HG02885 (cell line): ENCODE measurements around the gene FBXL7.

Experiments used
- ATAC-seq: cut with Tn5 transposase; IDR thresholded peaks from one replicate; pipeline ENCODE4 v1.9.1; 2021; ENCODE audit warnings: mild to moderate bottlenecking; ENCODE audit not compliant: unreplicated experiment, poor library complexity

FBXL7 gene

GRCh38 chr5:15535938-15536337, 36.0 kb downstream of the FBXL7 start:
- no peak for ATAC-seq

DNA sequence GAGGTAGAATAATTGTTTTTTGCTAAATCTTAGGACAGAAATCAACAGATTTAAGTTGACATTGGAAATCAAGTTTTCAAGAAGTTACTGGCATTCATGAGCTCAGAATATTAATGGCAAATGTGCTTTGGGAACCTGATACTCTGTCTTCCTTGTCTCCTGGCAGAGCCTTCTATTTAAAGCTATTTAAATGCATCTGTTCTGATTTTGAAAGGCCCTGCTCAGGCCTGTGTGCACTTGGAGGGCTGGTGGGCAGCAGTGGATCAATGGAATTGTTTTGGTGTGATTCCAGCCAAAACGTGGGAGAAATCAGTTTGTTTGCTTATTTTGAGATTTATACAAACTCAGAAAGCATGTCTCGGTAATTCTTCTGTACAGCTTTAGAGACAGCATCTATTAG, 38.5 kb downstream of the FBXL7 start:
- no peak for ATAC-seq

DNA sequence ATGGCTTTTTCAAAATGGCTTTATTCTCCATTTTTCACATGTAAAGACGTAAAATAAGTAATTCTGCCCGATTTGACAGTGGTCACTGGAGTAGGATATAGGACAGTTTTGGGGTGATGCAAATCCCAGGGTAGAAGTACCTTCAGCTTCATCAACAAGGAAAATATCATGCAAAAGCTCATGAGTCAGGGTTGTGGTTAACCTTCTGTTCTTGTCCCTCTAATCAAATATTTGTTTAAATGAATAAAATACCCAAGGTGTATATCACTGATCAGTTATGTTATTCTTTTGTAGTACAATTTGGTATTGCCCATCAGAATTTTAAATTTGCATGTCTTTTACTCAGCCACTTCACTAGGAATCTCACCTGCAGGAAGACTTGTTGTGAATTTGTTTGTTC, 40.0 kb downstream of the FBXL7 start:
- ATAC-seq, result no peak

- no peak for ATAC-seq
Measured at GRCh38 chr5:15544039-15544438, 44.1 kb downstream of the FBXL7 start.

DNA sequence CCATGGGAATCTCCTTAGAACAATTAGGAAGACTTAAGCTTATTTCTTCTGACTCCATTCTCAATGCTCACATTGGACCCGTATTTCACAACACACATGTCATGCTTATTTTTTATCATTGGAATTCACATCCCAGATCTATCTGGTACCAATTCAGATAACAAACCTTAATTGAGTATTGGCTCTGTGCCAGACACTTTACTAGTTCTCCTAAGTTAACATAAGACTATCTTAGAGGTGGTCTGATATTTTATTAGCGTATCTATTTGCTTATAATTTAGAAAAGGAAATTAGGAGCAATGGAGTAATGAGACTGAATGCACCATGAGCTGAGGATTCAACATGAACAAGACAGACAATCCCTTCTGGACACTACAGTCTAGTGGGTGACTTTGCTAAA, 45.1 kb downstream of the FBXL7 start:
- ATAC-seq, result no peak

GRCh38 chr5:15547261-15547839, 47.4 kb downstream of the FBXL7 start:
- no peak for ATAC-seq

- no peak for ATAC-seq
Measured at GRCh38 chr5:15549961-15550360, 50.0 kb downstream of the FBXL7 start.

DNA sequence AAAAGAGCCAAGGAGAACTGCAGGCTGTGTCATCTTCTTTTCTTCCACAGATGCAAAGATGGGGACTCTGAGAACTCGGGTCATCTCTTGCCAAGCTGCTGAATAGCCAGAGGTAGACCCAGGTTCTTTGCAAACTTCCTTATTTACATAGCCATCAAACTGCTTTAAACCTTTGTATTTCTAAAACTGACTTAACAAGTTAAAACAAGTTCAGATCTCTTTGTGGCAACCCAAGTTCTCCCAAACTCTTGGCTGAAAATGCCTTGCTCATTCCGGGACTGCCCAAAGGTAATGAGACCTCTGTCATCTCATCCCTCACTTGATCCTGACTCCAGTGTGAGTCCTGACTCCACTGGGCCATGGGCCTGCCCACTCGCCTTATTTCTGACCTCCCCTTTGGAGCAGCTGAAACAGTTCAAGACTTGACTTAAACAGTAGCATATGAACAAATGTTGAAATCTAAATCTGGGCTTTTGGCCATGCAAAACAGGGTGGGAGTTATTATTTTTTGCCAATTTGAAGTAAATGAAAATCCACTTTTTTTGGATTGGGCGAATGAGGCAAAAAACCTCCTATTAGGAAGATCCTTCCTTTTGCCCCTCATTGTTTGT, 50.6 kb downstream of the FBXL7 start:
- ATAC-seq, result no peak

DNA sequence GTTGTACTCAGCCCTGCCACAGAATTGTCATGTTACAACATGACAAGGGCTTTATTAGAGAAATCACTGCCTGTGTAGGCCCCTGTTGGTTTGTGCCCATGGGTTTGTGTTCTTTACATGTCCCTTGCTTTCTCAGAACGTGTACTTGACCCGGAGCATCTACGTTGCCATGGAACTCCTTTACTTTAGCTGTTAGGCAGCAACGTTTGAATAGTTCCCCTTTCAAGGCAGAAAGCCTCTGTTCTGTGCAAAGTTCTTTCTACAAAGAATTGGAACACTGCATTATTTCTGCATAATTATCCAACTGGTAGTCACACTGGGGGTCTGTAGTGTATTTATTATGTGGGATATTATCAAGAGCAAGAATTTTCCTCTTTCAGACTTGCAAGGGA, 51.1 kb downstream of the FBXL7 start:
- ATAC-seq, result no peak

DNA sequence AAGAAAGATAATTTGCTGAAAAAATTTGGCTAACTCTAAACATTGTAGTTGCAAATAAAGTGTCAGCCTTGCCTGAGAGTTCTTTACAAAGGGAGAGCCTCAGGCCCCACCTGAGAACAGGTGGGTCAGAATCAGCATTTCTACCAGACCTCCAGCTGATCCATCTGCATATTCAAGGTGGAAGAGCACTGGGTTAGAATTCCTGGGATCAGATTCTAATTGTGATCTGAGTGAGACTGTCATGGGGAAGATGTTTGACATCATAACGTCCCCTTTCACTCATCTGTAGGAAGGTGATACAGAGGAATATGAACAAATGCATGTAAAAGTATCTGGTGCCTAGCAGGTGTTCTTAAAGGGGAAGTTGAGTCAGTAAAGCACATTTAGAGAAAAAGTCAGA, 54.6 kb downstream of the FBXL7 start:
- no peak for ATAC-seq

GRCh38 chr5:15555176-15555575, 55.2 kb downstream of the FBXL7 start:
- no peak for ATAC-seq

DNA sequence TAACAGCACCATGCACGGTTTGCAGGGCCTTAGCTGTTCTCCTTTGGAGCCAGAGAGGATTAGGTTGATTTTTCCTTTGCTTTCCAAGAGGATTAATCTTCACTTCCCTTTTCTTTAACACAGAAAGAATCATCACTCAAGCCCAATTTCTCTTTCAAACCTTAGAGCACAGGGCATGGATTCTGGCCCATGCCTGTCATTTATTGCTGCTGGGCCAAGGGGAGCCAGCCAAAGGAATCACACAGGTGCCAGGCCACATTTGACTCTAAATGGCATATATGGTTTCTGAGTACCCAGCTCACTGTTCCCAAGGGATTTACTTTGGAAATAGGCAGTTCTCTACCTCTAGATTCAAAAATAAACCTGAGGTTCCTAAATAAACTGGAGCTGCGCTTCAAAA, 58.3 kb downstream of the FBXL7 start:
- ATAC-seq, result no peak

DNA sequence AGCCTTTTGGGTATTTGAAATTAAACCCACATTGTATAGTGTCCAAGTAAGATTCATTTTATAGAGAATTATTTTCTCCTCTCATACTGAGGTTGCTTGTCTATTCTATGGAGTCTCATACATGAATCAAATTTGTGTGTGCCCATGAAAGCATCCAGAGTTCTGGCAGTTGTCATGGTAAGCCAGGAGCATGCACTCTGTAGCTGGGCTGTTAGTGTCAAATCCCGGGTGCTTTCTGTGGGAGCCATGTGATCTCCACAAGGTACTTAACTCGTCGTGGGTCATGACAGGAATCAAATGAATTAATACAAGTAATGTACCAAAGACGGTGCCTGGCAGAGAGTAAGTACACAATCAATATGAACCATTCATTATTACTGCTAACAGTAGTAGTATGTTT, 58.7 kb downstream of the FBXL7 start:
- ATAC-seq, result no peak

GRCh38 chr5:15560421-15560820, 60.4 kb downstream of the FBXL7 start:
- no peak for ATAC-seq

DNA sequence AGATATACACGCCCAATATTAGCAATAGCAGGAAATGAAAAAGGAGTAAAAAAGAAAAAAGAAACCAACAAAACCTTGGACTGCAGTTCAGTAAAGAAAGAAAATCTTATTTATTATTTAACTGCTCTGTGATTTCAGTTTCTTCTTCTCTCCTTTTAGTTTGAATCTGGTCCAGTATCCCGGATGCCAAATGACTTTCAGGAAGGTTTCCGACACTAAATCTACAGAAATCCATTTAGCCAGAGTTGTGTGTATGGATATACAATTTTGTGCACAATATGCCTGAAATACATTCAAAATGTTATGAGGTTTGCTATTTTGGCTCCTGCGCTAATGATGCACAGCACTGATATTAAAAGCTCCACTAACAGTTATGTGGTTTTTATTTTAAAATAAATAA, 64.5 kb downstream of the FBXL7 start:
- ATAC-seq, result no peak

- ATAC-seq, result no peak
Measured at GRCh38 chr5:15564957-15565356, 65.0 kb downstream of the FBXL7 start.

GRCh38 chr5:15566306-15566705, 66.3 kb downstream of the FBXL7 start:
- no peak for ATAC-seq

GRCh38 chr5:15566789-15567188, 66.8 kb downstream of the FBXL7 start:
- ATAC-seq, result no peak

DNA sequence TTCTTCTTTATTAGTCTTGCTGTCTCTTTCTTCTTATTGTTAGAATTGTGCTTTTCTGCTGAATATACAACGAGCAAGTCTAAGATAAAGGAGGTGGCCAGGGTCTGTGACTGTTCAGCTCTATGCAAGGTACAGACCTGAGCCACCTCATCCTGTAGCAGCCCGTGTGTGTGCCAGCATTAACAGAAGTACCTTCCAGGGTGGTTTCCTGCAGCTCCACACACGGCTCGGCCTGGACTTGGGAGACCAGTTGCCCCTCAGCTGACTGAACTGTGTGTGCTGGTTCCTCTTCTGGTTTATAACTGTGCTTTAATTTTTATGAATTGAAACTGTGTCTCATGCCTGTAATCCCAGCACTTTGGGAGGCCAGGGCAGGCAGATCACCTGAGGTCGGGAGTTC, 70.5 kb downstream of the FBXL7 start:
- no peak for ATAC-seq

- no peak for ATAC-seq
Measured at GRCh38 chr5:15571081-15571480, 71.1 kb downstream of the FBXL7 start.

DNA sequence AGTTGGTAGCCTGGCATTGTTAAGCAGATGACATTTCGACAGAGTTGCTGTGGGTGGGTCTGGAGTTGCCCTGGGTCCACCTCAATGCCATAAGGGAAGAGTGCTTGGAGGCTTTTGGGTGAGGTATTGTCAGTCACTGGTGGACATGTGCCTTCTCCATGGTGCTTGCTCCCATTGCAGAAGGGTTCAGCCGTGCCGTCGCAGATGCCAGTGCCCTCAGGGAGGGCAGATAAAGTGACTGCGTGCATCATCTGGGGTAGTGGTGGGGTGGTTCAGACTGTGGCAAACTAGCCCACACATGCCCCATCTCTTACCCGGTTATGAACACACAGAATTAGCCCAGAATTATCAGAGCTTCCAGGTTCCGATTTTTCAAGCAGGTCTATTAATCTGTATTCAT, 71.6 kb downstream of the FBXL7 start:
- no peak for ATAC-seq

DNA sequence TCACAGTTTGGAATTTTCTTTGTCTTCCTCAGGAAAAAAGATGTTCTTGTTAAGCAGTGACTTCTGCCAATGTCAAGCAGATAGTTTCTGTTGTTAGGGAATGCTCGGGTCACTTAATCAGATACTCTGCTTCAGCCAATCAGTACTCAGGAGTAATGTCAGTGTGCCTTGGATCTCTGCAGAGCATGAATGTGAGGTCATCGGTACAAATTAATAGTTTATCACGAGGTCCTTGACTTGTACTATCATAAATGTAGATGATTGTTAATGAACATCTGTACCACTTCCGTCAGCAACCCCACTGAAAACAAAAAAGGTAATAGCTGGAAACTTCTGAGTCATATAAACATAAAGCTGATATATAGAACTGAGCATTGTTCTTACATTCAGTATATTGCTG, 73.6 kb downstream of the FBXL7 start:
- ATAC-seq, result no peak

GRCh38 chr5:15574128-15574527, 74.1 kb downstream of the FBXL7 start:
- no peak for ATAC-seq
